Measurements from ENCODE around the gene FRMD4B.

DNA sequence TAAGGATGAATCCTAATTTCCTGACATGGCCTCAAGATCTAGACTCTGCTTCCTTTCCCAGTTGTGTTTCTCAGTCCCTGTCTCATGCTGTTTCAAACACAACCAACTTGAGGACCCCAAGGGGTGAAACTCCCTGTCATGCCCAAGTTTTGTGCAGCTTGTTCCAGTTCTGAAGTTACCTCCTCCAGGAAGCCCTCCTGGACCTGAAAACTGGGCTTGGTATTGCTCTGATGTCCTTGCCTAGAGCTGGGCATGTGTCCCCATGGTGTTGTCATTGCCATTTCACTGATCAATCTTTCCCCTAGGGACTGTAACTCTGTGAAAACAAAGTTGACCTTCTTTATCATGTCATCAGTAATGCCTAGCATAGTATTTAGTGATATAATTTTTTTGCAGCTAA is 257.4 kb downstream of the FRMD4B start:
- TF ChIP-seq, protein P1, sequence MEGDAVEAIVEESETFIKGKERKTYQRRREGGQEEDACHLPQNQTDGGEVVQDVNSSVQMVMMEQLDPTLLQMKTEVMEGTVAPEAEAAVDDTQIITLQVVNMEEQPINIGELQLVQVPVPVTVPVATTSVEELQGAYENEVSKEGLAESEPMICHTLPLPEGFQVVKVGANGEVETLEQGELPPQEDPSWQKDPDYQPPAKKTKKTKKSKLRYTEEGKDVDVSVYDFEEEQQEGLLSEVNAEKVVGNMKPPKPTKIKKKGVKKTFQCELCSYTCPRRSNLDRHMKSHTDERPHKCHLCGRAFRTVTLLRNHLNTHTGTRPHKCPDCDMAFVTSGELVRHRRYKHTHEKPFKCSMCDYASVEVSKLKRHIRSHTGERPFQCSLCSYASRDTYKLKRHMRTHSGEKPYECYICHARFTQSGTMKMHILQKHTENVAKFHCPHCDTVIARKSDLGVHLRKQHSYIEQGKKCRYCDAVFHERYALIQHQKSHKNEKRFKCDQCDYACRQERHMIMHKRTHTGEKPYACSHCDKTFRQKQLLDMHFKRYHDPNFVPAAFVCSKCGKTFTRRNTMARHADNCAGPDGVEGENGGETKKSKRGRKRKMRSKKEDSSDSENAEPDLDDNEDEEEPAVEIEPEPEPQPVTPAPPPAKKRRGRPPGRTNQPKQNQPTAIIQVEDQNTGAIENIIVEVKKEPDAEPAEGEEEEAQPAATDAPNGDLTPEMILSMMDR (IDR thresholded peaks at IDR 0.05; ENCODE audit: insufficient read depth, low read length): no peak
- TF ChIP-seq GABPA (IDR thresholded peaks at IDR 0.05; ENCODE audit: low read depth): no peak
- no peak for TF ChIP-seq REST (IDR thresholded peaks at IDR 0.05; ENCODE audit: insufficient replicate concordance, low read depth)
- TF ChIP-seq POLR2AphosphoS5 (IDR thresholded peaks at IDR 0.05; ENCODE audit: low read depth): no peak
